Measurements from ENCODE around the gene LAMTOR4. TPM values are rescaled to one million over a fixed set of nuclear protein-coding genes. Genes with fewer than 3 reads are reported as not detected.

Gene LAMTOR4
- total RNA-seq, 1 donor from 2014 or later = 70.5 TPM

GRCh38 chr7:100115026-100115425 lies 33.7 kb upstream of the LAMTOR4 start:
- peaks cover 11% of the 10 kb centered on the region for H3K36me3 Mint-ChIP-seq
- no peaks in the 10 kb centered on the region for H3K9me3 Mint-ChIP-seq
- Histone ChIP-seq H2AFZ (replicated peaks) (no peak overlapping the region), H3K9me3 (ENCODE audit: low read depth) (no peaks in the 10 kb centered on the region), H3K36me3 (no peaks in the 10 kb centered on the region), H3K9ac (no peak overlapping the region), H3F3A (ENCODE audit: low read depth) (peaks cover 18% of the 10 kb centered on the region), H3K4me3 (no peak overlapping the region), H4K20me1 (ENCODE audit: low read depth) (no peaks in the 10 kb centered on the region), H3K4me1 (peaks cover 4% of the 10 kb centered on the region), H3K27ac (no peak overlapping the region), H3K27me3 (no peaks in the 10 kb centered on the region), H3K4me2 (no peak overlapping the region), H3K79me2 (ENCODE audit: low read depth) (peaks cover 17% of the 10 kb centered on the region)
- no peak overlapping the region for H3K4me3 Mint-ChIP-seq
- H3K27ac Mint-ChIP-seq = no peak overlapping the region
- H3K4me1 Mint-ChIP-seq = peaks cover 7% of the 10 kb centered on the region
- no peak for DNase-seq (ENCODE audit: low spot score)
- H3K27me3 Mint-ChIP-seq (ENCODE audit: insufficient read depth, low read depth) = peaks cover 9% of the 10 kb centered on the region
- no peak for TF ChIP-seq EZH2phosphoT487 (IDR thresholded peaks at IDR 0.05)
- no peak for TF ChIP-seq CTCF (IDR thresholded peaks at IDR 0.05)
- TF ChIP-seq EZH2 (IDR thresholded peaks at IDR 0.05) = no peak

- Mint-ChIP-seq H3K36me3 (peaks cover 9% of the 10 kb centered on the region), H3K4me1 (peaks cover 17% of the 10 kb centered on the region)
These were observed 30.2 kb upstream of the LAMTOR4 start for GRCh38 chr7:100118388-100119071.

GRCh38 chr7:100119072-100119969 lies 29.4 kb upstream of the LAMTOR4 start, which contains the start of the genes CNPY4 and TAF6:
Gene CNPY4 (plus strand): TSS chr7:100119634. CDS start chr7:100119745, 111 bp downstream.
Gene TAF6 (minus strand): TSS chr7:100119358. CDS start chr7:100114209, 5,149 bp downstream.
- DNase-seq (ENCODE audit: low spot score) = peak; percentile 98
- H3K27me3 Mint-ChIP-seq (ENCODE audit: insufficient read depth, low read depth) = peaks cover 4% of the 10 kb centered on the region
- Histone ChIP-seq H3K4me2 (peak within 1 kb of the TSS; percentile 84), H3K27me3 (no peaks in the 10 kb centered on the region), H3K79me2 (ENCODE audit: low read depth) (peaks cover 34% of the 10 kb centered on the region), H3K9me3 (ENCODE audit: low read depth) (no peaks in the 10 kb centered on the region), H3F3A (ENCODE audit: low read depth) (peaks cover 23% of the 10 kb centered on the region), H3K4me3 (peak within 1 kb of the TSS; percentile 99), H3K9ac (peak within 1 kb of the TSS; percentile 89), H3K4me1 (peaks cover 12% of the 10 kb centered on the region), H3K27ac (peak within 1 kb of the TSS; percentile 98), H4K20me1 (ENCODE audit: low read depth) (no peaks in the 10 kb centered on the region), H2AFZ (replicated peaks) (peak within 1 kb of the TSS; percentile 96), H3K36me3 (no peaks in the 10 kb centered on the region)
- peaks cover 10% of the 10 kb centered on the region for H3K36me3 Mint-ChIP-seq
- H3K4me3 Mint-ChIP-seq = peak within 1 kb of the TSS; percentile 99
- no peaks in the 10 kb centered on the region for H3K9me3 Mint-ChIP-seq
- TF ChIP-seq EZH2 (IDR thresholded peaks at IDR 0.05) (no peak), EZH2phosphoT487 (IDR thresholded peaks at IDR 0.05) (no peak), CTCF (IDR thresholded peaks at IDR 0.05) (no peak)
- H3K27ac Mint-ChIP-seq = peak within 1 kb of the TSS; percentile 100
- H3K4me1 Mint-ChIP-seq = peaks cover 17% of the 10 kb centered on the region

More at GRCh38 chr7:100118388-100119071, 30.2 kb upstream of the LAMTOR4 start:
- peaks cover 34% of the 10 kb centered on the region for H3K79me2 ChIP-seq (ENCODE audit: low read depth)
- peak overlapping the region; percentile 96 for H2AFZ ChIP-seq (replicated peaks)
- no peaks in the 10 kb centered on the region for H3K9me3 Mint-ChIP-seq
- DNase-seq (ENCODE audit: low spot score) = no peak
- peak overlapping the region; percentile 84 for H3K4me2 ChIP-seq
- peak overlapping the region; percentile 98 for H3K27ac ChIP-seq
- H3K4me3 ChIP-seq = peak overlapping the region; percentile 99
- peak overlapping the region; percentile 89 for H3K9ac ChIP-seq
- H3K27ac Mint-ChIP-seq = peak overlapping the region; percentile 100
- H3K36me3 ChIP-seq = no peaks in the 10 kb centered on the region
- H3K9me3 ChIP-seq (ENCODE audit: low read depth) = no peaks in the 10 kb centered on the region
- no peaks in the 10 kb centered on the region for H3K27me3 ChIP-seq
- peaks cover 4% of the 10 kb centered on the region for H3K27me3 Mint-ChIP-seq (ENCODE audit: insufficient read depth, low read depth)
- H3K4me1 ChIP-seq = peaks cover 12% of the 10 kb centered on the region
- H4K20me1 ChIP-seq (ENCODE audit: low read depth) = no peaks in the 10 kb centered on the region
- H3F3A ChIP-seq (ENCODE audit: low read depth) = peaks cover 23% of the 10 kb centered on the region
- H3K4me3 Mint-ChIP-seq = peak overlapping the region; percentile 99
- TF ChIP-seq EZH2phosphoT487 (IDR thresholded peaks at IDR 0.05) = no peak
- no peak for TF ChIP-seq CTCF (IDR thresholded peaks at IDR 0.05)
- no peak for TF ChIP-seq EZH2 (IDR thresholded peaks at IDR 0.05)

All from neural progenitor cell (in vitro differentiated cells).